Spleen (tissue), 11 donors: Measurements from ENCODE around the gene KSR2. TPM values are rescaled to one million over a fixed set of nuclear protein-coding genes. Genes with fewer than 3 reads are reported as not detected.

Experiments used
- DNase-seq: peaks from one replicate; pipeline ENCODE4 v3.0.0-alpha.2; 2020
- H3K27ac ChIP-seq, 8 donors: fragments of 200-600 bp; sonication (generic) in 7 of 8; 1 replicate in 4 of 8; 2 replicates in 4 of 8; pipeline versions ENCODE4 v1.5.0 to v1.8.0; 2016 to 2021; ENCODE audit warnings: inconsistent platforms in 4 of 8, mild to moderate bottlenecking in 4 of 8, moderate library complexity in 1 of 8
- H3K27me3 ChIP-seq, 7 donors: fragments of 200-600 bp; sonication (generic) in 6 of 7; replicated peaks in 1 of 7; 1 replicate in 4 of 7; 2 replicates in 3 of 7; pipeline versions ENCODE4 v1.5.0 to v1.8.0; 2016 to 2021; ENCODE audit warnings: inconsistent platforms in 3 of 7, mild to moderate bottlenecking in 1 of 7
- H3K36me3 ChIP-seq, 6 donors: fragments of 200-600 bp; sonication (generic) in 5 of 6; 1 replicate in 4 of 6; 2 replicates in 2 of 6; pipeline versions ENCODE4 v1.5.0 to v1.8.0; 2016 to 2021; ENCODE audit warnings: inconsistent platforms in 2 of 6
- H3K4me1 ChIP-seq, 6 donors: fragments of 200-600 bp; sonication (generic) in 5 of 6; 1 replicate in 3 of 6; 2 replicates in 3 of 6; pipeline versions ENCODE4 v1.5.0 to v1.8.0; 2016 to 2021; ENCODE audit warnings: inconsistent platforms in 3 of 6
- H3K4me3 ChIP-seq, 8 donors: fragments of 200-600 bp; sonication (generic) in 7 of 8; 1 replicate in 4 of 8; 2 replicates in 4 of 8; pipeline versions ENCODE4 v1.5.0 to v1.8.0; 2016 to 2021; ENCODE audit warnings: inconsistent platforms in 4 of 8, mild to moderate bottlenecking in 4 of 8, moderate library complexity in 2 of 8
- H3K9me3 ChIP-seq, 8 donors: fragments of 200-600 bp; sonication (generic) in 7 of 8; 1 replicate in 4 of 8; 2 replicates in 4 of 8; pipeline versions ENCODE4 v1.5.0 to v1.8.0; 2016 to 2021; ENCODE audit warnings: inconsistent platforms in 4 of 8
- CTCF ChIP-seq, 11 experiments: fragments of 200-600 bp in 7 of 11; fragments of 450-650 bp in 4 of 11; sonication (generic) in 4 of 11; IDR thresholded peaks in 8 of 11; conservative IDR thresholded peaks in 3 of 11; 1 replicate in 7 of 11; 2 replicates in 4 of 11; pipeline versions ENCODE4 v1.4.0 to v1.8.0; 2016 to 2021; ENCODE audit warnings: antibody characterized with exemption in 11 of 11, inconsistent platforms in 4 of 11, mild to moderate bottlenecking in 1 of 11
- POLR2A ChIP-seq, 3 donors: fragments of 450-650 bp; IDR thresholded peaks; one replicate each; pipeline ENCODE4 v1.5.1; 2017; ENCODE audit warnings: antibody characterized with exemption in 3 of 3, mild to moderate bottlenecking in 1 of 3
- POLR2AphosphoS5 ChIP-seq, 3 donors: sonication (generic); formaldehyde crosslinking; IDR thresholded peaks; one replicate each; pipeline ENCODE4 v1.5.1; 2017; ENCODE audit warnings: antibody characterized with exemption in 3 of 3
- WGBS, 5 donors: extraction: QIAGEN DNeasy Blood & Tissue Kit in 3 of 5; methylation state at CpG; one replicate each; pipeline versions ENCODE4 v1.1.5 to v1.1.7; 2013 to 2018; 5-methylcytosine and 5-hydroxymethylcytosine counted together
- intact Hi-C: fragments of 100-400 bp; cut with DNase I; formaldehyde crosslinking; loops from one replicate; pipeline ENCODE4 v1.15.0; 2023; ENCODE audit warnings: low total_unique reads
- polyA plus RNA-seq, 3 donors: library from polyadenylated mRNA; stranded (reverse); fragments of 200-250 nt; gene quantifications; one replicate each; pipeline ENCODE4 v1.2.1, GENCODE V29; 2013
- total RNA-seq, 7 donors: library from RNA; depleted of rRNA in 3 of 7; stranded (reverse); fragments of >200 nt in 3 of 7; fragmentation: NEBNext Ultra II Directional in 4 of 7; extraction: Animal tissue kit (Norgen Biotek cat#: 25700) in 4 of 7; gene quantifications; one replicate each; pipeline versions ENCODE4 v1.1.0 to v1.2.1, GENCODE V29; 2016 to 2021
- donor health status: healthy with polysubstance abuse.
- donor health status: DM: no; HTN: no; CAD: no; lungs with moderate emphysema.
- donor health status: DM: no; HTN: no; CAD: no.
- donor health status: Bipolar disorder and iron deficiency.
- donor health status: healthy.
- donor health status: DM: no; HTN: no; CAD: no.
- donor health status: DM: yes; HTN: yes; CAD: no.

The KSR2 gene
- total and polyA plus RNA-seq, 10 donors = under 0.01 to 0.09 (median 0.02) TPM; not detected in 4

GRCh38 chr12:117688446-117688845, 280.3 kb downstream of the KSR2 start:
- no peak for DNase-seq
- H3K36me3 ChIP-seq = no peaks in the 10 kb centered on the region
- intact Hi-C loops = no loop called here
- H3K9me3 ChIP-seq = peaks cover 0 to 13% (median 5%) of the 10 kb centered on the region in 8 donors
- no peak for TF ChIP-seq CTCF (IDR thresholded peaks at IDR 0.05 in 8 of 11, conservative IDR thresholded peaks at IDR 0.05 in 3 of 11)
- TF ChIP-seq POLR2A (IDR thresholded peaks at IDR 0.05) = no peak
- TF ChIP-seq POLR2AphosphoS5 (IDR thresholded peaks at IDR 0.05) = no peak
- no peak overlapping the region for H3K27ac ChIP-seq
- 82 to 85% (median 83%) methylated on average over 5 of the region's 5 CpGs for WGBS, 5 donors
- no peak overlapping the region for H3K4me3 ChIP-seq
- no peaks in the 10 kb centered on the region for H3K4me1 ChIP-seq
- H3K27me3 ChIP-seq = peaks cover 0 to 41% (median 0%) of the 10 kb centered on the region in 7 donors

- DNase-seq = no peak
- Histone ChIP-seq H3K27me3 (peaks cover 0 to 41% (median 0%) of the 10 kb centered on the region in 7 donors), H3K9me3 (peaks cover 0 to 4% (median 0%) of the 10 kb centered on the region in 8 donors), H3K36me3 (no peaks in the 10 kb centered on the region), H3K4me3 (no peak overlapping the region), H3K4me1 (no peaks in the 10 kb centered on the region), H3K27ac (no peak overlapping the region)
- intact Hi-C loops = no loop called here
- 38 to 52% (median 43%) methylated on average over 8 of the region's 8 CpGs for WGBS, 5 donors
- no peak for TF ChIP-seq CTCF (IDR thresholded peaks at IDR 0.05 in 8 of 11, conservative IDR thresholded peaks at IDR 0.05 in 3 of 11)
- no peak for TF ChIP-seq POLR2A (IDR thresholded peaks at IDR 0.05)
- TF ChIP-seq POLR2AphosphoS5 (IDR thresholded peaks at IDR 0.05) = no peak
Observed at GRCh38 chr12:117686911-117687377, 281.8 kb downstream of the KSR2 start.

GRCh38 chr12:117686210-117686609, 282.6 kb downstream of the KSR2 start:
- no peak overlapping the region for H3K4me3 ChIP-seq
- H3K27me3 ChIP-seq = peaks cover 0 to 42% (median 0%) of the 10 kb centered on the region in 7 donors
- H3K27ac ChIP-seq = no peak overlapping the region
- H3K9me3 ChIP-seq = no peaks in the 10 kb centered on the region
- no peaks in the 10 kb centered on the region for H3K36me3 ChIP-seq
- intact Hi-C loops = no loop called here
- TF ChIP-seq POLR2AphosphoS5 (IDR thresholded peaks at IDR 0.05) (no peak), CTCF (IDR thresholded peaks at IDR 0.05 in 8 of 11, conservative IDR thresholded peaks at IDR 0.05 in 3 of 11) (no peak), POLR2A (IDR thresholded peaks at IDR 0.05) (no peak)
- H3K4me1 ChIP-seq = no peaks in the 10 kb centered on the region
- DNase-seq = no peak
- 77 to 94% (median 92%) methylated on average over 1 of the region's 1 CpG for WGBS, 5 donors

GRCh38 chr12:117685110-117685926, 283.5 kb downstream of the KSR2 start:
- DNase-seq = no peak
- no peak overlapping the region for H3K4me3 ChIP-seq
- H3K27ac ChIP-seq = no peak overlapping the region
- intact Hi-C loops = no loop called here
- no peaks in the 10 kb centered on the region for H3K4me1 ChIP-seq
- TF ChIP-seq POLR2A (IDR thresholded peaks at IDR 0.05) = no peak
- no peak for TF ChIP-seq CTCF (IDR thresholded peaks at IDR 0.05 in 8 of 11, conservative IDR thresholded peaks at IDR 0.05 in 3 of 11)
- no peak for TF ChIP-seq POLR2AphosphoS5 (IDR thresholded peaks at IDR 0.05)
- no peaks in the 10 kb centered on the region for H3K36me3 ChIP-seq
- WGBS, 5 donors = 25 to 30% (median 27%) methylated on average over 13 of the region's 13 CpGs
- peaks cover 0 to 47% (median 0%) of the 10 kb centered on the region in 7 donors for H3K27me3 ChIP-seq
- no peaks in the 10 kb centered on the region for H3K9me3 ChIP-seq
